Smooth muscle cell (in vitro differentiated cells): ENCODE results near the gene UBL3. TPM values are rescaled to one million over a fixed set of nuclear protein-coding genes. Genes with fewer than 3 reads are reported as not detected.

Experiments used
- DNase-seq: peaks from one replicate; lab custom pipeline; 2025; ENCODE audit not compliant: unreplicated experiment; lab: John Stamatoyannopoulos, UW
- H2AFZ ChIP-seq: fragments of 200-600 bp; sonication (generic); 2 replicates; pipeline ENCODE4 v1.6.0; 2016; ENCODE audit warnings: antibody characterized with exemption, low read depth, mild to moderate bottlenecking
- H3F3A ChIP-seq: fragments of 200-600 bp; sonication (generic); 2 replicates; pipeline ENCODE4 v1.6.0; 2017; ENCODE audit warnings: antibody characterized with exemption, low read depth
- H3K27ac ChIP-seq: fragments of 200-600 bp; sonication (generic); 2 replicates; pipeline ENCODE4 v1.5.1; 2016; ENCODE audit warnings: low read depth, mild to moderate bottlenecking
- H3K27me3 ChIP-seq: fragments of 200-600 bp; sonication (generic); 2 replicates; pipeline ENCODE4 v1.6.1; 2016; ENCODE audit warnings: low read depth, mild to moderate bottlenecking
- H3K36me3 ChIP-seq: fragments of 200-600 bp; sonication (generic); 2 replicates; pipeline ENCODE4 v1.5.1; 2016; ENCODE audit warnings: low read depth
- H3K4me1 ChIP-seq: fragments of 200-600 bp; sonication (generic); 2 replicates; pipeline ENCODE4 v1.5.1; 2016; ENCODE audit warnings: low read depth
- H3K4me2 ChIP-seq: fragments of 200-600 bp; sonication (generic); 2 replicates; pipeline ENCODE4 v1.6.0; 2016; ENCODE audit warnings: mild to moderate bottlenecking
- H3K4me3 ChIP-seq: fragments of 200-600 bp; sonication (generic); 2 replicates; pipeline ENCODE4 v1.5.1; 2016; ENCODE audit warnings: mild to moderate bottlenecking
- H3K79me2 ChIP-seq: fragments of 200-600 bp; sonication (generic); 2 replicates; pipeline ENCODE4 v1.6.0; 2016; ENCODE audit warnings: low read depth, mild to moderate bottlenecking
- H3K9ac ChIP-seq: fragments of 200-600 bp; sonication (generic); 2 replicates; pipeline ENCODE4 v1.6.0; 2016; ENCODE audit warnings: low read depth
- H3K9me3 ChIP-seq: fragments of 200-600 bp; sonication (generic); replicated peaks from 2 replicates; pipeline ENCODE4 v1.5.1; 2016; ENCODE audit warnings: low read depth
- H4K20me1 ChIP-seq: fragments of 200-600 bp; sonication (generic); 2 replicates; pipeline ENCODE4 v1.6.0; 2016; ENCODE audit warnings: low read depth
- WGBS: methylation state at CpG from one replicate; pipeline ENCODE4 v1.1.7; 2016; ENCODE audit warnings: low lambda C conversion rate; 5-methylcytosine and 5-hydroxymethylcytosine counted together
- polyA plus RNA-seq: library from polyadenylated mRNA; unstranded; fragments of >200 nt; fragmentation: Nextera tagmentation; extraction: Ambion mirVana; gene quantifications from 2 replicates; pipeline ENCODE4 v1.2.1, GENCODE V29; 2016
- total RNA-seq: library from RNA; depleted of rRNA; stranded (reverse); fragments of >200 nt; gene quantifications from 2 replicates; pipeline ENCODE4 v1.2.3, GENCODE V29; 2014
- TF ChIP-seq, protein P1 (sequence below): fragments of 200-600 bp; sonication (generic); IDR thresholded peaks from 2 replicates; pipeline ENCODE4 v1.5.1; 2017; ENCODE audit warnings: borderline replicate concordance, mild to moderate bottlenecking, antibody characterized with exemption; ENCODE audit not compliant: insufficient read depth, poor library complexity, severe bottlenecking

Gene UBL3
- total and polyA plus RNA-seq, 2 experiments from 2014 or later: 25.2 to 46.6 TPM

DNA sequence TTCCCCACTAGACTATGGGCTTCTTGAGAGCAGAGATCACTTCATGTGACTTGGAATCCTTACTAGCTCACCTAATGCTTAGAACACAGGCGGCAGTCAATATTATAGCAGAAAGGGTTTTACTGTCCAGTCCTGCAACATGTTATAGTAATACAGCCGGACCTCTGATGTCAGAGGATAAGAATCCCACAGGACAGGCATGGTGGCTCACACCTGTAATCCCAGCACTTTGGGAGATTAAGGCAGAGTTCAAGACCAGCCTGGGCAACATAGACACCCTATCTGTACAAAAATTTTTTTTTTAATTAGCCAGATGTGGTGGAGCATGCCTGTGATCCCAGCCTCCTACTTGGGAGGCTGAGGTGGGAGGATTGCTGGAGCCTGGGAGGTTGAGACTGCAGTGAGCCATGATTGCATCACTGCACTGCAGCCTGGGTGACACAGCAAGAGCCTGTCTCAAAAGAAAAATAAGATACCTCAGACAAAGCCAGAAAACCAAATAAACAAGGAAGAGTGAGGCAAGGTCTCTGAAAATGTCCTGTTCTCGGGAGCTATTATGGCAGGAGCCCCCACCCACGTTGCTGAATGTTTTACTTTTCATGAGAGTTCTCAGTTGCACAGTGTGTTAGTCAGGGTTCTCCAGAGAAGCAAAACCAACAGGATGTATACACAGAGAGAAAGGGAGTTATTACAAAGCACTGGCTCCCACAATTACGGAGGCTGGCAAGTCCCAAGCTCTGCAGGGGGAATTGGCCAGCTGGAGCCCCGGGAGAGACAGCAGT lies 100.8 kb downstream of the UBL3 start:
- H3K9me3 ChIP-seq: no peaks in the 10 kb centered on the region
- H4K20me1 ChIP-seq: no peaks in the 10 kb centered on the region
- no peak overlapping the region for H2AFZ ChIP-seq
- no peak overlapping the region for H3K27ac ChIP-seq
- H3K36me3 ChIP-seq: no peaks in the 10 kb centered on the region
- DNase-seq: no peak
- H3K4me3 ChIP-seq: no peak overlapping the region
- H3K9ac ChIP-seq: no peak overlapping the region
- no peaks in the 10 kb centered on the region for H3F3A ChIP-seq
- TF ChIP-seq, protein P1, sequence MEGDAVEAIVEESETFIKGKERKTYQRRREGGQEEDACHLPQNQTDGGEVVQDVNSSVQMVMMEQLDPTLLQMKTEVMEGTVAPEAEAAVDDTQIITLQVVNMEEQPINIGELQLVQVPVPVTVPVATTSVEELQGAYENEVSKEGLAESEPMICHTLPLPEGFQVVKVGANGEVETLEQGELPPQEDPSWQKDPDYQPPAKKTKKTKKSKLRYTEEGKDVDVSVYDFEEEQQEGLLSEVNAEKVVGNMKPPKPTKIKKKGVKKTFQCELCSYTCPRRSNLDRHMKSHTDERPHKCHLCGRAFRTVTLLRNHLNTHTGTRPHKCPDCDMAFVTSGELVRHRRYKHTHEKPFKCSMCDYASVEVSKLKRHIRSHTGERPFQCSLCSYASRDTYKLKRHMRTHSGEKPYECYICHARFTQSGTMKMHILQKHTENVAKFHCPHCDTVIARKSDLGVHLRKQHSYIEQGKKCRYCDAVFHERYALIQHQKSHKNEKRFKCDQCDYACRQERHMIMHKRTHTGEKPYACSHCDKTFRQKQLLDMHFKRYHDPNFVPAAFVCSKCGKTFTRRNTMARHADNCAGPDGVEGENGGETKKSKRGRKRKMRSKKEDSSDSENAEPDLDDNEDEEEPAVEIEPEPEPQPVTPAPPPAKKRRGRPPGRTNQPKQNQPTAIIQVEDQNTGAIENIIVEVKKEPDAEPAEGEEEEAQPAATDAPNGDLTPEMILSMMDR: no peak
- 66% methylated on average over 6 of the region's 6 CpGs for WGBS
- no peak overlapping the region for H3K4me2 ChIP-seq
- no peaks in the 10 kb centered on the region for H3K79me2 ChIP-seq
- H3K4me1 ChIP-seq: no peaks in the 10 kb centered on the region
- H3K27me3 ChIP-seq: peaks cover 5% of the 10 kb centered on the region

DNA sequence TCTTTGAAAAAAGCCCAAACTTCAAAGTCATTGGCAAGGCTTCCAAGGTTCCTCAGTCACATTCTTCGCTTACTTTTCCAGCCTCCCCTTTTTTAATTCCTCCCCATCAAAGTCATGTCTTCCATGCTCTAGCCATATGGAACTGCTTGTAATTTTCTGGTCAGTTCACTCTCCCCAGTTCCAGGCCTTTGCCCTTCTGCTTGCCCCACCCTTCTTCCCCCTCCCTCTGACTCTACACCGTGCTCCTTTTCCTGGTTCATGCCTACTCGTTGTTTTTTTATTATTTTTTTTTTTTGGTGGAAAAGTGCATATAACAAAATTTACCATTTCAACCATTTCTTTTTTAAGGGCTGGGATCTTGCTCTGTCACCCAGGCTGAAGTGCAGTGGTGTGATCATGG lies 102.3 kb downstream of the UBL3 start:
- Histone ChIP-seq H3K9ac (no peak overlapping the region), H3K4me1 (peaks cover 5% of the 10 kb centered on the region)
- 94% methylated on average over 3 of the region's 3 CpGs for WGBS

DNA sequence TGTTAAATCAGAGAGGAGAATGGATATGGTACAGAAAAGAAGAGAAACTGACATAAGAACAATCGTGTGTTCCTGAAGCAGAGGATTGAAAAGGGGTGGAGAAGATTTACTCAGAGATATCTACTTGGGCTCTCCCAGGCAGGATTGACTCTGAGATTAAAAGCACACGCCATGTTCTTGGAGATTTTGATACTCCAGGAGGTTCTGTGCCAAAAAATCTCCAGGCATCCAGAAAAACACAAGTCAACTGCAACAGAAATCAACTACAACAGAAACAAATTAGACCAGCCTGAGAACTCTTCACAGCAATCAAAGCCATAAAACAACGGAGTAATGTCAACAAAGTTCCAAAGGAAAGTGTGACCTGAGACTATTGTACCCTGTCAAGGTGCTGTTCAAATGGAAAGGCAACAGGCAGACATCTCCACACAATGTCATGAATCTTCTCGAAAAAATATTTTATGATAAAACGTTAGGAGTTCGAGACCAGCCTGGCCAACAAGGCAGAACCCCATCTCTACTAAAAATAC lies 104.2 kb downstream of the UBL3 start:
- H3K4me1 ChIP-seq: peaks cover 7% of the 10 kb centered on the region
- peaks cover 5% of the 10 kb centered on the region for H3K27me3 ChIP-seq
- no peaks in the 10 kb centered on the region for H4K20me1 ChIP-seq
- H3K4me3 ChIP-seq: no peak overlapping the region
- no peaks in the 10 kb centered on the region for H3K36me3 ChIP-seq
- 82% methylated on average over 6 of the region's 6 CpGs for WGBS
- no peak for DNase-seq
- no peak overlapping the region for H3K4me2 ChIP-seq
- H3F3A ChIP-seq: peaks cover 7% of the 10 kb centered on the region
- no peak overlapping the region for H3K9ac ChIP-seq
- H2AFZ ChIP-seq: no peak overlapping the region
- no peak overlapping the region for H3K27ac ChIP-seq
- TF ChIP-seq, protein P1: no peak
- no peaks in the 10 kb centered on the region for H3K9me3 ChIP-seq
- no peaks in the 10 kb centered on the region for H3K79me2 ChIP-seq

More for the DNA sequence above, 102.3 kb downstream of the UBL3 start:
- Histone ChIP-seq H3K36me3 (no peaks in the 10 kb centered on the region), H2AFZ (no peak overlapping the region), H4K20me1 (no peaks in the 10 kb centered on the region), H3K4me2 (no peak overlapping the region), H3K4me3 (no peak overlapping the region), H3K27ac (no peak overlapping the region), H3K27me3 (peaks cover 5% of the 10 kb centered on the region), H3K9me3 (no peaks in the 10 kb centered on the region), H3F3A (peaks cover 3% of the 10 kb centered on the region), H3K79me2 (no peaks in the 10 kb centered on the region)
- TF ChIP-seq, protein P1: no peak
- DNase-seq: no peak
